HEK293T (cell line): Measurements from ENCODE around the gene PLCD1.

Experiments used
- BHLHE40 ChIP-seq: fragments of 450-650 bp; IDR thresholded peaks from 2 replicates; pipeline ENCODE4 v1.6.1; 2016; ENCODE audit warnings: mild to moderate bottlenecking, moderate library complexity, borderline replicate concordance
- ELF4 ChIP-seq: fragments of 450-650 bp; IDR thresholded peaks from 2 replicates; pipeline ENCODE4 v1.6.1; 2017; ENCODE audit warnings: antibody characterized with exemption
- FOXA1 ChIP-seq: fragments of 450-650 bp; IDR thresholded peaks from 2 replicates; pipeline ENCODE4 v1.6.1; 2016; ENCODE audit warnings: mild to moderate bottlenecking
- FOXM1 ChIP-seq: fragments of 450-650 bp; IDR thresholded peaks from 2 replicates; pipeline ENCODE4 v1.6.1; 2017; ENCODE audit warnings: mild to moderate bottlenecking, borderline replicate concordance
- SP1 ChIP-seq: fragments of 450-650 bp; IDR thresholded peaks from 2 replicates; pipeline ENCODE4 v1.6.1; 2017
- TF ChIP-seq, protein P1 (sequence below): fragments of 450-650 bp; IDR thresholded peaks from 2 replicates; pipeline ENCODE4 v1.6.1; 2016

- TF ChIP-seq SP1 (no peak), BHLHE40 (no peak), FOXA1 (no peak), FOXM1 (no peak), ELF4 (no peak)
- TF ChIP-seq, protein P1, sequence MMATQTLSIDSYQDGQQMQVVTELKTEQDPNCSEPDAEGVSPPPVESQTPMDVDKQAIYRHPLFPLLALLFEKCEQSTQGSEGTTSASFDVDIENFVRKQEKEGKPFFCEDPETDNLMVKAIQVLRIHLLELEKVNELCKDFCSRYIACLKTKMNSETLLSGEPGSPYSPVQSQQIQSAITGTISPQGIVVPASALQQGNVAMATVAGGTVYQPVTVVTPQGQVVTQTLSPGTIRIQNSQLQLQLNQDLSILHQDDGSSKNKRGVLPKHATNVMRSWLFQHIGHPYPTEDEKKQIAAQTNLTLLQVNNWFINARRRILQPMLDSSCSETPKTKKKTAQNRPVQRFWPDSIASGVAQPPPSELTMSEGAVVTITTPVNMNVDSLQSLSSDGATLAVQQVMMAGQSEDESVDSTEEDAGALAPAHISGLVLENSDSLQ: no peak
Measured at GRCh38 chr3:37979541-37980461, 49.6 kb downstream of the PLCD1 start.
